NCI-H2029 (cell line): ENCODE measurements around the gene EFL1.

Experiments used
- DNase-seq: peaks from one replicate; lab custom pipeline; 2025; lab: John Stamatoyannopoulos, UW

Gene EFL1

DNA sequence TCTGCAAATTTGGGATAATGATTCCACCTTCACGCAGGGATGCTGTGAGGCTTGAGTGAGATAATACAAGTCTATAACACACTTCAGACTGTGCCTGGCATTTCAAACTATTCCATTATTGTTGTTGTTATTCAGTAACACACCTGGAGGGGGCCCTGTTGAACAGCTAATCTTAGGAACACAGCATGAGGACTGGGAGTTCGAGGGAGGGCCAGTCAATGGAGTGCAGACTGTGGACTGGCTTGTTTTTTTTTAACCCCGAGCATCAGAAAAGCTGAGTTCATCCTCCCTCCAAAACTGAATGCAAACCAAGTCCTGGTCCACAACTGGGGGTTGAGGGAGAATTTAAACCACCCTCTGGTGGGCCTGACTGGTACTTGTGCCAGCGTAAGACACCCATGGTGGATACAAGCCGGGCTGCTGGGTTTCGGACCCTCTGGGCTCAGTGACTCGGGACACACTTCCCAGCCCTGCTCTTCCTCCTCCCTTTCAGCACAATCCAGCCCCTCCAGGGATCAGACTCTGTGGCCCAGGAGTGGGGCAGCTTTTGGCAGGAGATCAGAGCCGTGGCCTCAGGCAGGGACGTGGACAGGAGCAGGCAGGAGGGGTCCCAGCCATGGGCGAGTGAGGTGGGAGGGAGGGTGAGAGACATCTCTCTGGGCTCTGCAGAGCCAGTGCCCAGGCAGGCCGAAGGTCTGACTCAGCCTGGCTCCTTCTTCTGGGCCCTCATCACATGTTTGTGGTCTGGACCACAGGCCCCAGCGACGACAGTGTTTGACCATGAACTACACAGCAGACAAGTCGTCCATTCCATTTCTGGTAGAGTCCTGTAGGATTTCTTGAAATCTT, 180.4 kb downstream of the EFL1 start:
- DNase-seq: no peak

DNA sequence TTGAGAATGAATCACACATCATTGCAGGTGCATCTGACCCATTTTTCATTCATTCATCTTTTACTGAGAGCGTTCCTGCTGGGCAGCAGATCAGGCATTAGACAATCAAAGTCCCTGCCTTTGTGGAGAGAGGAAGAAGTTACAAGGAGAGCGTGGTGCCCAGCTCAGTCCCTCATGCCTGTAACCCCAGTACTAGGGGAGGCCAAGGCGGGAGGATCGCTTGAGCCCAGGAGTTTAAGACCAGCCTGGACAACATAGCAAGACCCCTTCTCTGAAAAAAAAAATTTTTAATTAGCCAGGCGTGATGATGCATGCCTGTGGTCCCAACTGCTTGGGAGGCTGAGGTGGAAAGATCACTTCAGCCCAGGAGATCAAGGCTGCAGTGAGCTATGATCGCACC, 181.8 kb downstream of the EFL1 start:
- no peak for DNase-seq
